H1 (cell line): ENCODE measurements around the gene LOC101059915.

Source experiments
- CTCF ChIA-PET: fragments of 300-600 bp; sonication (Branson Sonifier 250); formaldehyde crosslinking; loops from one replicate; lab custom pipeline; 2021; ENCODE audit not compliant: partially characterized antibody; lab: Charles Lee
- POLR2A ChIA-PET: fragments of 300-600 bp; sonication (Branson Sonifier 250); formaldehyde crosslinking; loops from one replicate; lab custom pipeline; 2021; ENCODE audit warnings: inconsistent platforms; ENCODE audit not compliant: partially characterized antibody; lab: Charles Lee
- DNase-seq, 2 experiments: peaks; one replicate each; pipeline versions ENCODE4 v3.0.0 to v3.0.0-alpha.2; 2010 to 2022; ENCODE audit warnings: low spot score in 2 of 2, low read depth in 1 of 2, mixed read lengths in 1 of 2
- FAIRE-seq: peaks from 2 replicates; lab custom pipeline; 2011; peaks lifted over from hg19 to GRCh38; lab: Jason Lieb, UNC
- H2AFZ ChIP-seq: 2 replicates; pipeline ENCODE4 v1.8.1; 2012; ENCODE audit warnings: low read length, inconsistent platforms
- H2AK5ac ChIP-seq: 2 replicates; pipeline ENCODE4 v1.6.1; 2013; ENCODE audit warnings: low read depth, low read length
- H2BK120ac ChIP-seq: replicated peaks from 2 replicates; pipeline ENCODE3; 2013; ENCODE audit warnings: low read depth, low read length, inconsistent platforms
- H2BK12ac ChIP-seq: 2 replicates; pipeline ENCODE4 v1.6.1; 2013; ENCODE audit warnings: low read depth, low read length
- H2BK15ac ChIP-seq: 2 replicates; pipeline ENCODE4 v1.6.1; 2013; ENCODE audit warnings: low read length
- H2BK20ac ChIP-seq: 2 replicates; pipeline ENCODE4 v1.6.1; 2013; ENCODE audit warnings: low read length
- H2BK5ac ChIP-seq: 2 replicates; pipeline ENCODE4 v1.6.1; 2013; ENCODE audit warnings: low read depth, low read length
- H3K14ac ChIP-seq: 2 replicates; pipeline ENCODE4 v1.6.1; 2013; ENCODE audit warnings: inconsistent platforms; ENCODE audit not compliant: insufficient read length
- H3K18ac ChIP-seq: 2 replicates; pipeline ENCODE4 v1.6.1; 2013; ENCODE audit warnings: low read length; ENCODE audit errors: extremely low read depth
- H3K23ac ChIP-seq: 2 replicates; pipeline ENCODE4 v1.6.1; 2013; ENCODE audit warnings: inconsistent platforms; ENCODE audit not compliant: insufficient read length
- H3K23me2 ChIP-seq: 2 replicates; pipeline ENCODE4 v1.6.1; 2013; ENCODE audit warnings: low read depth, low read length
- H3K27ac ChIP-seq: 2 replicates; pipeline ENCODE4 v1.6.1; 2011; ENCODE audit warnings: low read depth, low read length, inconsistent platforms
- H3K27me3 ChIP-seq, 4 experiments: replicated peaks in 1 of 4; 1 replicate in 1 of 4; 2 replicates in 3 of 4; pipeline versions ENCODE4 v1.6.1 to v1.8.1; 2011 to 2013; ENCODE audit warnings: low read length in 3 of 4, mild to moderate bottlenecking in 3 of 4, inconsistent platforms in 2 of 4, mixed read lengths in 2 of 4, moderate library complexity in 1 of 4; ENCODE audit not compliant: control insufficient read depth in 3 of 4, insufficient read depth in 3 of 4; ENCODE audit errors: extremely low read depth in 1 of 4
- H3K36me3 ChIP-seq, 4 experiments: 2 replicates each; pipeline versions ENCODE4 v1.6.1 to v1.8.1; 2011 to 2013; ENCODE audit warnings: mild to moderate bottlenecking in 4 of 4, low read length in 3 of 4, moderate library complexity in 2 of 4, control low read depth in 1 of 4, inconsistent platforms in 1 of 4; ENCODE audit not compliant: insufficient read depth in 4 of 4, control insufficient read depth in 2 of 4
- H3K4ac ChIP-seq: replicated peaks from 2 replicates; pipeline ENCODE3; 2013; ENCODE audit warnings: low read length, low read depth, mixed read lengths, inconsistent platforms; ENCODE audit not compliant: insufficient read length
- H3K4me1 ChIP-seq, 4 experiments: replicated peaks in 1 of 4; 1 replicate in 1 of 4; 2 replicates in 3 of 4; pipeline versions ENCODE4 v1.6.1 to v1.8.1; 2011 to 2013; ENCODE audit warnings: low read length in 3 of 4, inconsistent platforms in 2 of 4, mixed read lengths in 1 of 4; ENCODE audit not compliant: insufficient read depth in 4 of 4, control insufficient read depth in 3 of 4
- H3K4me2 ChIP-seq, 2 experiments: 2 replicates each; pipeline versions ENCODE4 v1.6.1 to v1.8.1; 2011 to 2013; ENCODE audit warnings: low read depth in 2 of 2, low read length in 2 of 2, control low read depth in 1 of 2, inconsistent platforms in 1 of 2, mild to moderate bottlenecking in 1 of 2; ENCODE audit not compliant: insufficient read depth in 1 of 2
- H3K4me3 ChIP-seq, 4 experiments: fragments of 200-600, 300-600 bp in 1 of 4; sonication (generic), shearing (Covaris generic), sonication (Bioruptor Twin) in 1 of 4; 2 replicates each; pipeline versions ENCODE4 v1.5.1 to v1.8.1; 2011 to 2016; ENCODE audit warnings: low read length in 4 of 4, low read depth in 3 of 4, control low read depth in 2 of 4, inconsistent platforms in 2 of 4, mild to moderate bottlenecking in 2 of 4, mixed read lengths in 1 of 4, moderate library complexity in 1 of 4; ENCODE audit not compliant: insufficient read depth in 2 of 4; ENCODE audit errors: extremely low read depth in 1 of 4
- H3K56ac ChIP-seq: replicated peaks from 2 replicates; pipeline ENCODE3; 2013; ENCODE audit warnings: low read depth, mild to moderate bottlenecking, mixed read lengths, low read length, inconsistent platforms; ENCODE audit not compliant: insufficient read length
- H3K79me1 ChIP-seq: 2 replicates; pipeline ENCODE4 v1.6.1; 2013; ENCODE audit warnings: low read depth, low read length, control low read depth
- H3K79me2 ChIP-seq, 2 experiments: 2 replicates each; pipeline versions ENCODE4 v1.6.1 to v1.8.1; 2012 to 2013; ENCODE audit warnings: low read length in 2 of 2, mild to moderate bottlenecking in 2 of 2, inconsistent platforms in 1 of 2; ENCODE audit not compliant: insufficient read depth in 2 of 2, control insufficient read depth in 1 of 2
- H3K9ac ChIP-seq, 4 experiments: replicated peaks in 1 of 4; 1 replicate in 1 of 4; 2 replicates in 3 of 4; pipeline versions ENCODE4 v1.6.1 to v1.8.1; 2011 to 2013; ENCODE audit warnings: low read depth in 3 of 4, low read length in 3 of 4, control low read depth in 2 of 4, mild to moderate bottlenecking in 2 of 4, moderate library complexity in 2 of 4, inconsistent platforms in 1 of 4; ENCODE audit errors: extremely low read depth in 1 of 4
- H3K9me3 ChIP-seq, 2 experiments: 2 replicates each; pipeline versions ENCODE4 v1.6.1 to v1.8.1; 2012 to 2013; ENCODE audit warnings: mild to moderate bottlenecking in 2 of 2, moderate library complexity in 2 of 2, control low read depth in 1 of 2, inconsistent platforms in 1 of 2, low read depth in 1 of 2, low read length in 1 of 2, mixed read lengths in 1 of 2; ENCODE audit not compliant: insufficient read depth in 2 of 2
- H4K20me1 ChIP-seq, 2 experiments: replicated peaks in 1 of 2; 2 replicates each; pipeline versions ENCODE3 to v1.8.1; 2011 to 2013; ENCODE audit warnings: inconsistent platforms in 2 of 2, low read length in 2 of 2, mild to moderate bottlenecking in 1 of 2; ENCODE audit not compliant: insufficient read depth in 2 of 2, control insufficient read depth in 1 of 2
- H4K5ac ChIP-seq: 2 replicates; pipeline ENCODE4 v1.6.1; 2013; ENCODE audit warnings: low read length, low read depth, mixed read lengths, inconsistent platforms; ENCODE audit not compliant: insufficient read length
- H4K8ac ChIP-seq: 2 replicates; pipeline ENCODE4 v1.8.0; 2013; ENCODE audit warnings: mild to moderate bottlenecking, moderate library complexity, low read length, inconsistent platforms; ENCODE audit not compliant: insufficient read depth; ENCODE audit errors: extremely low read depth
- H4K91ac ChIP-seq: replicated peaks from 2 replicates; pipeline ENCODE3; 2013; ENCODE audit warnings: low read length, mixed read lengths, inconsistent platforms; ENCODE audit not compliant: insufficient read length
- BACH1 ChIP-seq: IDR thresholded peaks from 2 replicates; pipeline ENCODE4 v1.6.1; 2012; ENCODE audit warnings: low read length, improper control_type of control experiment
- BRCA1 ChIP-seq: IDR thresholded peaks from 2 replicates; pipeline ENCODE4 v1.6.1; 2012; ENCODE audit warnings: low read depth, low read length, improper control_type of control experiment
- CHD1 ChIP-seq: IDR thresholded peaks from 2 replicates; pipeline ENCODE4 v1.6.1; 2012; ENCODE audit warnings: low read depth, low read length, improper control_type of control experiment
- CTBP2 ChIP-seq: IDR thresholded peaks from 2 replicates; pipeline ENCODE4 v1.7.0; 2011; ENCODE audit warnings: borderline replicate concordance, mild to moderate bottlenecking, moderate library complexity, mixed read lengths, low read length; ENCODE audit not compliant: insufficient read depth, insufficient read length
- NANOG ChIP-seq: IDR thresholded peaks from 2 replicates; pipeline ENCODE4 v1.6.1; 2011; ENCODE audit warnings: low read length, low read depth, mild to moderate bottlenecking, inconsistent platforms; ENCODE audit not compliant: insufficient read depth, poor library complexity, severe bottlenecking
- POLR2AphosphoS5 ChIP-seq: IDR thresholded peaks from 2 replicates; pipeline ENCODE4 v1.6.1; 2011; ENCODE audit warnings: low read depth, low read length
- POU5F1 ChIP-seq: IDR thresholded peaks from 2 replicates; pipeline ENCODE4 v1.6.1; 2011; ENCODE audit warnings: low read depth, mild to moderate bottlenecking, low read length, moderate library complexity
- RFX5 ChIP-seq: IDR thresholded peaks from 2 replicates; pipeline ENCODE4 v1.6.1; 2011; ENCODE audit warnings: low read depth, low read length, improper control_type of control experiment, borderline replicate concordance
- SP4 ChIP-seq: IDR thresholded peaks from 2 replicates; pipeline ENCODE4 v1.6.1; 2012; ENCODE audit warnings: low read length, inconsistent platforms
- YY1 ChIP-seq: IDR thresholded peaks from 2 replicates; pipeline ENCODE4 v1.6.1; 2011; ENCODE audit warnings: low read depth, mild to moderate bottlenecking, low read length
- WGBS, 2 experiments: shearing (Covaris generic) in 1 of 2; methylation state at CpG; one replicate each; pipeline versions ENCODE4 v1.1.6 to v1.1.7; 2013 to 2015; ENCODE audit warnings: low lambda C conversion rate in 2 of 2, mixed read lengths in 2 of 2, inconsistent platforms in 1 of 2, low coverage in 1 of 2, missing lambda C conversion rate in 1 of 2; ENCODE audit not compliant: insufficient replicate concordance in 2 of 2, insufficient coverage in 1 of 2, insufficient read length in 1 of 2; ENCODE audit errors: extremely low coverage in 1 of 2, missing lambda C conversion rate in 1 of 2; 5-methylcytosine and 5-hydroxymethylcytosine counted together
- TF ChIP-seq, protein P1 (sequence below): IDR thresholded peaks from 2 replicates; pipeline ENCODE4 v1.6.1; 2011; ENCODE audit warnings: low read depth, mild to moderate bottlenecking, low read length; ENCODE audit not compliant: insufficient read depth
- TF ChIP-seq, protein P2 (sequence below): IDR thresholded peaks from 2 replicates; pipeline ENCODE4 v1.6.1; 2012; ENCODE audit warnings: low read length, inconsistent platforms

LOC101059915 gene

DNA sequence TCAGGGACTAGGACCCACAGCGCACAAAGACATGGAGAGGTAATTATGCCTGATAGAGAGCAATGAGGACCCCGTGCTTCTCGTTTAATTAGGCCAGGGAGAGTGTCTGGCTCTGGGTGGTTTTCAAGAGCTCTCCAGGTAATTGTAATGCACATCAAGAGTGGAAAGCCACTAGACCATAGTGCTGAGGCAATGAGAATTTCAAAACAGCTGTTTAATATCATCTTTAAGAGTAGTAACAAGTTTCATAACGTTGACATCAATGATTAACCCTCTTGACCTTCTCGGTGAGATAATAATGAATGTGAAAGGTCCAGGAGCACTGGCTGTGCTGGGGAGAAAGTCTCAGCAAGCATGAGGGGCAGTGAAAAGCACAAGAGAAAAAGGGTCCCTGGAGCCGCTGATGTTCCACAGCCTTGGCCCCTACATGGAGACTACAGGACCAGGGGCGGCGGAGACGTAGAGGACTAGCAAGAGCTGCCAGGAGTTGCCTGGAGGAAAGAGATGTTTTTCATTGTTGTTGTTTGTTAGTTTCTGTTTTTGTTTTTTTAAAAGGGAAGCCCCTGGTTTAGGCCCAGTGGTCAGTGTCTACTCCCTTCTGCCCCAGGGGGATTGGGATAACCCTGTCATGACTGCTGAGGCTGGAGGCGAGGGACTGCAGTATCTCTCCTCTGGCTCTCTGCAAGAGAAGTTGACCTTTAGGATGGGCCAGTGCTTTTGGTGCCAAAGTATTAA lies 34.3 kb upstream of the LOC101059915 start:
- H3K18ac ChIP-seq = no peak overlapping the region
- no peak overlapping the region for H3K4ac ChIP-seq
- no peak overlapping the region for H3K9ac ChIP-seq
- H3K27ac ChIP-seq = no peak overlapping the region
- no peak overlapping the region for H4K5ac ChIP-seq
- FAIRE-seq (no peak), DNase-seq (no peak)
- POLR2A ChIA-PET = no interaction called here
- 93% methylated on average over 9 of the region's 10 CpGs; no CpG with 5 or more reads in 1 of the 2 experiments for WGBS, 2 experiments
- no peaks in the 10 kb centered on the region for H3K36me3 ChIP-seq
- no peaks in the 10 kb centered on the region for H3K9me3 ChIP-seq
- H4K20me1 ChIP-seq = no peaks in the 10 kb centered on the region
- H3K23me2 ChIP-seq = no peaks in the 10 kb centered on the region
- no peak overlapping the region for H2BK120ac ChIP-seq
- no peak overlapping the region for H3K23ac ChIP-seq
- CTCF ChIA-PET = interaction anchor here (3.8 kb wide), 1 partner anchor 10 kb away, joined by 17 read pairs; no protein-coding TSS in a partner anchor
- no peak overlapping the region for H2BK5ac ChIP-seq
- H2AFZ ChIP-seq = no peak overlapping the region
- H3K79me1 ChIP-seq = no peaks in the 10 kb centered on the region
- H4K8ac ChIP-seq = no peak overlapping the region
- no peaks in the 10 kb centered on the region for H3K4me1 ChIP-seq
- H2AK5ac ChIP-seq = no peak overlapping the region
- H2BK15ac ChIP-seq = no peak overlapping the region
- no peak overlapping the region for H3K4me2 ChIP-seq
- H4K91ac ChIP-seq = no peak overlapping the region
- no peaks in the 10 kb centered on the region for H3K79me2 ChIP-seq
- H3K27me3 ChIP-seq = no peaks in the 10 kb centered on the region
- no peak overlapping the region for H3K4me3 ChIP-seq
- no peak overlapping the region for H2BK20ac ChIP-seq
- H2BK12ac ChIP-seq = no peak overlapping the region
- H3K14ac ChIP-seq = no peak overlapping the region
- no peak overlapping the region for H3K56ac ChIP-seq
- TF ChIP-seq SP4 = no peak
- TF ChIP-seq CTBP2 = no peak
- no peak for TF ChIP-seq RFX5
- TF ChIP-seq YY1 = no peak
- no peak for TF ChIP-seq BACH1
- no peak for TF ChIP-seq POU5F1
- TF ChIP-seq NANOG = no peak
- TF ChIP-seq, protein P1, sequence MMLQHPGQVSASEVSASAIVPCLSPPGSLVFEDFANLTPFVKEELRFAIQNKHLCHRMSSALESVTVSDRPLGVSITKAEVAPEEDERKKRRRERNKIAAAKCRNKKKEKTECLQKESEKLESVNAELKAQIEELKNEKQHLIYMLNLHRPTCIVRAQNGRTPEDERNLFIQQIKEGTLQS = no peak
- TF ChIP-seq, protein P2, sequence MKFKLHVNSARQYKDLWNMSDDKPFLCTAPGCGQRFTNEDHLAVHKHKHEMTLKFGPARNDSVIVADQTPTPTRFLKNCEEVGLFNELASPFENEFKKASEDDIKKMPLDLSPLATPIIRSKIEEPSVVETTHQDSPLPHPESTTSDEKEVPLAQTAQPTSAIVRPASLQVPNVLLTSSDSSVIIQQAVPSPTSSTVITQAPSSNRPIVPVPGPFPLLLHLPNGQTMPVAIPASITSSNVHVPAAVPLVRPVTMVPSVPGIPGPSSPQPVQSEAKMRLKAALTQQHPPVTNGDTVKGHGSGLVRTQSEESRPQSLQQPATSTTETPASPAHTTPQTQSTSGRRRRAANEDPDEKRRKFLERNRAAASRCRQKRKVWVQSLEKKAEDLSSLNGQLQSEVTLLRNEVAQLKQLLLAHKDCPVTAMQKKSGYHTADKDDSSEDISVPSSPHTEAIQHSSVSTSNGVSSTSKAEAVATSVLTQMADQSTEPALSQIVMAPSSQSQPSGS = no peak
- TF ChIP-seq BRCA1 = no peak
- no peak for TF ChIP-seq CHD1
- TF ChIP-seq POLR2AphosphoS5 = no peak
